ENCODE data around the gene CPAMD8. TPM values are rescaled to one million over a fixed set of nuclear protein-coding genes. Genes with fewer than 3 reads are reported as not detected.

CPAMD8 gene
- total RNA-seq, 1 donor = 0.36 TPM

GRCh38 chr19:16889366-16889882 is 137.2 kb downstream of the CPAMD8 start:
- H3K27ac ChIP-seq (ENCODE audit: low read depth, low read length) = no peak overlapping the region
- no peaks in the 10 kb centered on the region for H3K79me2 ChIP-seq (ENCODE audit: insufficient read depth, low read length)
- peak; percentile 95 for DNase-seq (ENCODE audit: insufficient read length, low spot score, missing footprints)
- TF ChIP-seq CTCF (IDR thresholded peaks at IDR 0.05; ENCODE audit: extremely low read depth, low read depth, low read length) = no peak
- H4K20me1 ChIP-seq (ENCODE audit: insufficient read depth, low read length) = no peaks in the 10 kb centered on the region
- H3K4me2 ChIP-seq (ENCODE audit: insufficient read depth, low read length) = peak overlapping the region; percentile 27
- H3K9me3 ChIP-seq (ENCODE audit: low read depth, low read length) = no peaks in the 10 kb centered on the region
- no peak overlapping the region for H3K4me3 ChIP-seq (ENCODE audit: insufficient read depth, low read length)
- no peaks in the 10 kb centered on the region for H3K36me3 ChIP-seq (ENCODE audit: insufficient read depth, low read length)
- no peaks in the 10 kb centered on the region for H3K27me3 ChIP-seq (ENCODE audit: insufficient read depth, low read length)
- H3K4me1 ChIP-seq (ENCODE audit: insufficient read depth, low read length) = peaks cover 8% of the 10 kb centered on the region
- H2AFZ ChIP-seq (ENCODE audit: low read length) = no peak overlapping the region

- H3K27ac ChIP-seq (ENCODE audit: low read depth, low read length) = no peak within 1 kb of the TSS
- DNase-seq (ENCODE audit: insufficient read length, low spot score, missing footprints) = no peak
- peak within 1 kb of the TSS; percentile 15 for H2AFZ ChIP-seq (ENCODE audit: low read length)
Measured at GRCh38 chr19:16888629-16889365, 137.8 kb downstream of the CPAMD8 start, which contains the start of gene F2RL3. TSS of gene F2RL3 (plus strand) at chr19:16888999. CDS start at chr19:16889190, 191 bp downstream.

GRCh38 chr19:16887353-16888265 is 139.0 kb downstream of the CPAMD8 start:
- Histone ChIP-seq H4K20me1 (ENCODE audit: insufficient read depth, low read length) (no peaks in the 10 kb centered on the region), H2AFZ (ENCODE audit: low read length) (no peak overlapping the region), H3K36me3 (ENCODE audit: insufficient read depth, low read length) (no peaks in the 10 kb centered on the region), H3K27me3 (ENCODE audit: insufficient read depth, low read length) (no peaks in the 10 kb centered on the region), H3K4me1 (ENCODE audit: insufficient read depth, low read length) (peaks cover 8% of the 10 kb centered on the region), H3K4me3 (ENCODE audit: insufficient read depth, low read length) (no peak overlapping the region), H3K4me2 (ENCODE audit: insufficient read depth, low read length) (no peak overlapping the region), H3K79me2 (ENCODE audit: insufficient read depth, low read length) (no peaks in the 10 kb centered on the region), H3K27ac (ENCODE audit: low read depth, low read length) (no peak overlapping the region), H3K9me3 (ENCODE audit: low read depth, low read length) (no peaks in the 10 kb centered on the region)
- no peak for DNase-seq (ENCODE audit: insufficient read length, low spot score, missing footprints)
- no peak for TF ChIP-seq CTCF (IDR thresholded peaks at IDR 0.05; ENCODE audit: extremely low read depth, low read depth, low read length)

More at GRCh38 chr19:16888629-16889365, 137.8 kb downstream of the CPAMD8 start, which contains the start of gene F2RL3:
- Histone ChIP-seq H3K4me2 (ENCODE audit: insufficient read depth, low read length) (peak within 1 kb of the TSS; percentile 27), H3K4me1 (ENCODE audit: insufficient read depth, low read length) (peaks cover 8% of the 10 kb centered on the region), H3K9me3 (ENCODE audit: low read depth, low read length) (no peaks in the 10 kb centered on the region), H3K4me3 (ENCODE audit: insufficient read depth, low read length) (no peak within 1 kb of the TSS), H3K27me3 (ENCODE audit: insufficient read depth, low read length) (no peaks in the 10 kb centered on the region), H3K79me2 (ENCODE audit: insufficient read depth, low read length) (no peaks in the 10 kb centered on the region), H4K20me1 (ENCODE audit: insufficient read depth, low read length) (no peaks in the 10 kb centered on the region), H3K36me3 (ENCODE audit: insufficient read depth, low read length) (no peaks in the 10 kb centered on the region)
- no peak for TF ChIP-seq CTCF (IDR thresholded peaks at IDR 0.05; ENCODE audit: extremely low read depth, low read depth, low read length)
